ENCODE data around the gene FLCN.

DNA sequence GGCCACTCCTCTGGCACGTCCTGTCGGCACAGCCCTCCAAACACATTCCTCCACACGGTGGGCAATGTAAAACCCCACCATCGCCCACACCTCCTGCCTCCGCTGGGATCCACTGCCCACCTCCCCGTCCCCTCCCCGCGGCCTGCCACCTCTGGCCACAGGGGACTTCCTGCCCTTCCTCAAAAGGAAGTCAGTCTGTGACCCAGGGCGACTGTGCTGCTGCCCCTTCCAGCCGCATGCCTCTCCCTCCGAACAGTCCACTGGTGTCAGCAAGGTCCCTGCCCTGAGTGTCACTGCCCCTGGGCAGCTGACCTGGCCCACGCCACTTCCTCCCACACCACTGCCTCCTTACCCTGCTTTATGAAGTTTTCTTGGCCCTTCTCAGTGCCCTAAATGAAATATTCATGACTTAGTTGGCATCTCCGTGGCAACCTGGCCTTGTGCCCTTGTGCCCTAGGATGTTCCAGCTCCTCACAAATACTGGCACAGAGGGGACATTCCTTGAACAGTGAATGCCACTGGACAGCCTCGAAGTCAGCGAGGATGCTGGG lies 32.9 kb downstream of the FLCN start:
- TF ChIP-seq CTCF (conservative IDR thresholded peaks at IDR 0.05) (no peak), EZH2 (IDR thresholded peaks at IDR 0.05; ENCODE audit: low read depth) (no peak)

Data from PC-9 (cell line).